ENCODE data around the gene KAZN.

- TF ChIP-seq, protein P1, sequence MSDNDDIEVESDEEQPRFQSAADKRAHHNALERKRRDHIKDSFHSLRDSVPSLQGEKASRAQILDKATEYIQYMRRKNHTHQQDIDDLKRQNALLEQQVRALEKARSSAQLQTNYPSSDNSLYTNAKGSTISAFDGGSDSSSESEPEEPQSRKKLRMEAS (IDR thresholded peaks at IDR 0.05) = no peak
- no peak for TF ChIP-seq EP300 (IDR thresholded peaks at IDR 0.05; ENCODE audit: borderline replicate concordance)
- TF ChIP-seq, protein P2, sequence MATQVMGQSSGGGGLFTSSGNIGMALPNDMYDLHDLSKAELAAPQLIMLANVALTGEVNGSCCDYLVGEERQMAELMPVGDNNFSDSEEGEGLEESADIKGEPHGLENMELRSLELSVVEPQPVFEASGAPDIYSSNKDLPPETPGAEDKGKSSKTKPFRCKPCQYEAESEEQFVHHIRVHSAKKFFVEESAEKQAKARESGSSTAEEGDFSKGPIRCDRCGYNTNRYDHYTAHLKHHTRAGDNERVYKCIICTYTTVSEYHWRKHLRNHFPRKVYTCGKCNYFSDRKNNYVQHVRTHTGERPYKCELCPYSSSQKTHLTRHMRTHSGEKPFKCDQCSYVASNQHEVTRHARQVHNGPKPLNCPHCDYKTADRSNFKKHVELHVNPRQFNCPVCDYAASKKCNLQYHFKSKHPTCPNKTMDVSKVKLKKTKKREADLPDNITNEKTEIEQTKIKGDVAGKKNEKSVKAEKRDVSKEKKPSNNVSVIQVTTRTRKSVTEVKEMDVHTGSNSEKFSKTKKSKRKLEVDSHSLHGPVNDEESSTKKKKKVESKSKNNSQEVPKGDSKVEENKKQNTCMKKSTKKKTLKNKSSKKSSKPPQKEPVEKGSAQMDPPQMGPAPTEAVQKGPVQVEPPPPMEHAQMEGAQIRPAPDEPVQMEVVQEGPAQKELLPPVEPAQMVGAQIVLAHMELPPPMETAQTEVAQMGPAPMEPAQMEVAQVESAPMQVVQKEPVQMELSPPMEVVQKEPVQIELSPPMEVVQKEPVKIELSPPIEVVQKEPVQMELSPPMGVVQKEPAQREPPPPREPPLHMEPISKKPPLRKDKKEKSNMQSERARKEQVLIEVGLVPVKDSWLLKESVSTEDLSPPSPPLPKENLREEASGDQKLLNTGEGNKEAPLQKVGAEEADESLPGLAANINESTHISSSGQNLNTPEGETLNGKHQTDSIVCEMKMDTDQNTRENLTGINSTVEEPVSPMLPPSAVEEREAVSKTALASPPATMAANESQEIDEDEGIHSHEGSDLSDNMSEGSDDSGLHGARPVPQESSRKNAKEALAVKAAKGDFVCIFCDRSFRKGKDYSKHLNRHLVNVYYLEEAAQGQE (IDR thresholded peaks at IDR 0.05; ENCODE audit: low read depth) = no peak
These were observed 289.9 kb downstream of the KAZN start for GRCh38 chr1:14888374-14888773.
